Caki2 (cell line): ENCODE measurements around the gene MZT2B. TPM values are rescaled to one million over a fixed set of nuclear protein-coding genes. Genes with fewer than 3 reads are reported as not detected.
"Not testable (repeated sequence)": the region's sequence is repeated elsewhere in the genome, so short reads cannot be mapped to it uniquely, and the experiment has no call there.

ENCODE experiments used
- DNase-seq: peaks from one replicate; pipeline ENCODE4 v3.0.0-alpha.2; 2015; ENCODE audit warnings: low read depth
- in situ Hi-C: cut with HindIII; loops from 2 replicates; pipeline ENCODE4 v1.10.0; 2016; ENCODE audit warnings: low sequenced_read_pairs, low pct_unique_long_range_greater_than_20kb, mixed read lengths
- total RNA-seq: library from RNA; depleted of rRNA; stranded (reverse); fragments of >200 nt; shearing (Covaris generic); gene quantifications from 2 replicates; pipeline ENCODE4 v1.2.3, GENCODE V29; 2014; ENCODE audit warnings: low replicate concordance; rRNA removed

Gene MZT2B
- total RNA-seq, 1 experiment from 2014 or later: 444 TPM

DNA sequence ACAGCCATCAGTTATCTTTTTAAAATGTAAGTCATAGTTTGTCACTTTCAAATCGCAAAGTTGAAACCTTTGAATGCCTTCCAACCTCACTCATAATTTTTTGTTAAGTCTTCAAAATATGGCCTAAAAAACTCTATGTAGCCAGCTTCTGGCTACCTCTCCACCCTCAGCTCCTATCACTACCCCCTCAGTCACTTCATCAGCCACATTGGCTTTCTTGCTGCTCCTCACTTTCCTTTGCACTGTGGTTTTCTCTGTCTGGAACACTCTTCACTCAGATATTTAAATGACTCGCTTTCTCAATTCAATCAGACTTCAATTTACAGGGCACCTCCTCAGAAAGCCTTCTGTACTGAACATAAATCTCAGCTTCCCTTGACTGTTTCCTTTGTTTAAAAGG, 51.0 kb downstream of the MZT2B start:
- DNase-seq, in situ Hi-C loops: not testable (repeated sequence)

DNA sequence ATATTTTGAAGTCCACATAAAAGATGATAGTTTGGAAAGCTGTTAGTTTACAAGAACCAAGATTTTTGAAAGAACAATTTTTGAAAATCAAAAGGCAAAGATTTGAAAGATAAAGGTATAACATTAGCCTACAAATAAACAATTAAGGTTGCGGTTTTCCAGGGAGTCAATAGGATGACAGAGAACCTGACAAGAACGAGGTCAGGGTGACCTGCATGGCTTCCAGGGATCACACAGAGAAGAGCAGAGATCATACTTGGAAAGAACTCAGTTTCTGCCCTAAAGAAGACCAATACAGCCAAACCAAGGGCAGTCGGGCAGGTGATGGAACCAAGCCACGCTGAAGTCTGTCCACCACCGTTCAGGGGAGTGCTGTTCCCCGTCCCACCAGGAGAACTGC, 57.5 kb downstream of the MZT2B start:
- DNase-seq, in situ Hi-C loops: not testable (repeated sequence)

Other genes starting within 250 kb of the MZT2B start
- gene RAB6C, start 202.6 kb upstream of the MZT2B start, total RNA-seq: not detected in 2 replicates
- gene POTEF, start 53.0 kb upstream of the MZT2B start, total RNA-seq: 1.8 and 6.4 TPM in 2 replicates
- 19.9 and 37.3 TPM in 2 replicates for gene CCDC74B, start 37.1 kb upstream of the MZT2B start, total RNA-seq
- gene SMPD4, start 660 bp upstream of the MZT2B start, total RNA-seq: 38.0 and 46.7 TPM in 2 replicates
- gene TUBA3E, start 16.2 kb downstream of the MZT2B start, total RNA-seq: not detected in 2 replicates
- gene IMP4, start 160.6 kb downstream of the MZT2B start, total RNA-seq: 78.6 and 105 TPM in 2 replicates
- 20.8 and 26.1 TPM in 2 replicates for gene PTPN18, start 173.8 kb downstream of the MZT2B start, total RNA-seq